HepG2 (cell line): ENCODE measurements around the gene NBL1. TPM values are rescaled to one million over a fixed set of nuclear protein-coding genes. Genes with fewer than 3 reads are reported as not detected.

Source experiments
- ATAC-seq: fragments of 200-7000 bp; cut with Tn5 transposase; 3 replicates; pipeline ENCODE4 v1.9.1; 2020; ENCODE audit warnings: mild to moderate bottlenecking, moderate library complexity
- BruUV-seq: library from RNA; stranded (reverse); fragments of 400-500 nt; replicated peaks from 2 replicates; lab custom pipeline; 2021; lab: Mats Ljungman, UMichigan
- CTCF ChIA-PET: fragments of 300-600 bp; formaldehyde crosslinking; extraction: SDS; loops from one replicate; lab custom pipeline; 2021; ENCODE audit warnings: low total read pairs, inconsistent platforms, low intra/inter-chr PET ratio; lab: Yijun Ruan, JAX
- POLR2A ChIA-PET: fragments of 350-600 bp; sonication (Branson Sonifier 250); formaldehyde crosslinking; loops from one replicate; lab custom pipeline; 2020; ENCODE audit warnings: antibody characterized with exemption, inconsistent platforms; lab: Yijun Ruan, JAX
- DNase-seq: peaks from one replicate; pipeline ENCODE4 v3.0.0-alpha.2; 2015; ENCODE audit warnings: low spot score
- FAIRE-seq: peaks from 3 replicates; lab custom pipeline; 2011; peaks lifted over from hg19 to GRCh38; lab: Jason Lieb, UNC
- H2AFZ ChIP-seq: one replicate; pipeline ENCODE4 v1.6.1; 2011; ENCODE audit warnings: low read length, inconsistent platforms
- H3K27ac ChIP-seq: fragments of 300-600 bp; 3 replicates; pipeline ENCODE4 v1.8.0; 2011; ENCODE audit warnings: mixed run types, mild to moderate bottlenecking, mixed read lengths, low read length, inconsistent platforms; ENCODE audit not compliant: insufficient read depth; ENCODE audit errors: extremely low read length
- H3K27me3 ChIP-seq, 2 experiments: fragments of 200-600 bp in 1 of 2; 2 replicates in 1 of 2; 3 replicates in 1 of 2; pipeline versions ENCODE4 v1.6.0 to v1.8.0; 2011; ENCODE audit warnings: low read length in 2 of 2, mild to moderate bottlenecking in 2 of 2, moderate library complexity in 2 of 2, inconsistent platforms in 1 of 2; ENCODE audit not compliant: insufficient read depth in 2 of 2, control insufficient read depth in 1 of 2
- H3K36me3 ChIP-seq, 2 experiments: fragments of 200-600 bp in 1 of 2; replicated peaks in 1 of 2; 2 replicates in 1 of 2; 3 replicates in 1 of 2; pipeline versions ENCODE4 v1.5.1 to v1.8.0; 2011; ENCODE audit warnings: low read length in 2 of 2, inconsistent platforms in 1 of 2; ENCODE audit not compliant: insufficient read depth in 2 of 2, control insufficient read depth in 1 of 2
- H3K4me1 ChIP-seq: 2 replicates; pipeline ENCODE4 v1.5.1; 2012; ENCODE audit warnings: low read length, inconsistent platforms; ENCODE audit not compliant: insufficient read depth
- H3K4me2 ChIP-seq: 2 replicates; pipeline ENCODE4 v1.6.0; 2011; ENCODE audit warnings: low read depth, low read length, inconsistent platforms
- H3K4me3 ChIP-seq, 3 experiments: fragments of 200-600 bp in 1 of 3; sonication (generic), shearing (Covaris generic) in 1 of 3; replicated peaks in 1 of 3; 2 replicates each; pipeline ENCODE4 v1.5.1; 2011 to 2016; ENCODE audit warnings: low read length in 3 of 3, inconsistent platforms in 2 of 3, low read depth in 2 of 3, mild to moderate bottlenecking in 2 of 3, control low read depth in 1 of 3, mixed read lengths in 1 of 3; ENCODE audit not compliant: insufficient read depth in 1 of 3
- H3K79me2 ChIP-seq: one replicate; pipeline ENCODE4 v1.6.1; 2011; ENCODE audit warnings: low read length, inconsistent platforms; ENCODE audit not compliant: insufficient read depth
- H3K9ac ChIP-seq: 2 replicates; pipeline ENCODE4 v1.6.0; 2011; ENCODE audit warnings: mild to moderate bottlenecking, low read depth, low read length, inconsistent platforms; ENCODE audit not compliant: insufficient read depth
- H3K9me3 ChIP-seq: 2 replicates; pipeline ENCODE4 v1.5.1; 2012; ENCODE audit warnings: mild to moderate bottlenecking, low read length
- H4K20me1 ChIP-seq: 2 replicates; pipeline ENCODE4 v1.6.0; 2011; ENCODE audit warnings: inconsistent platforms, mild to moderate bottlenecking, low read length, moderate library complexity; ENCODE audit not compliant: insufficient read depth
- ELF1 ChIP-seq: sonication (generic); formaldehyde crosslinking; IDR thresholded peaks from 2 replicates; pipeline ENCODE4 v1.4.0; 2020; ENCODE audit warnings: missing genetic modification reagents
- HOXA5 ChIP-seq: sonication (generic); formaldehyde crosslinking; IDR thresholded peaks from 2 replicates; pipeline ENCODE4 v1.4.0; 2020; ENCODE audit warnings: missing genetic modification reagents
- IKZF4 ChIP-seq: sonication (generic); formaldehyde crosslinking; IDR thresholded peaks from 2 replicates; pipeline ENCODE4 v1.5.1; 2020; ENCODE audit warnings: borderline replicate concordance, mild to moderate bottlenecking, low read depth, missing genetic modification reagents; ENCODE audit errors: not compliant biosample characterization
- KAT8 ChIP-seq: IDR thresholded peaks from 2 replicates; pipeline ENCODE4 v1.6.1; 2016; ENCODE audit warnings: missing genetic modification reagents, missing compliant biosample characterization
- MAFF ChIP-seq: IDR thresholded peaks from 2 replicates; pipeline ENCODE4 v1.6.1; 2011; ENCODE audit warnings: low read depth, low read length, improper control_type of control experiment
- NFIB ChIP-seq: sonication (generic); formaldehyde crosslinking; IDR thresholded peaks from 2 replicates; pipeline ENCODE4 v1.9.0; 2021; ENCODE audit warnings: missing genetic modification reagents, mild to moderate bottlenecking, borderline replicate concordance
- SIX4 ChIP-seq: sonication (generic); formaldehyde crosslinking; IDR thresholded peaks from 2 replicates; pipeline ENCODE4 v1.4.0; 2020; ENCODE audit warnings: missing genetic modification reagents
- ZBTB1 ChIP-seq: sonication (generic); formaldehyde crosslinking; IDR thresholded peaks from 2 replicates; pipeline ENCODE4 v1.4.0; 2020; ENCODE audit warnings: missing genetic modification reagents, borderline replicate concordance
- ZNF326 ChIP-seq: sonication (generic); formaldehyde crosslinking; IDR thresholded peaks from 2 replicates; pipeline ENCODE4 v1.4.0; 2020; ENCODE audit warnings: missing genetic modification reagents, borderline replicate concordance
- ZNF451 ChIP-seq: sonication (generic); formaldehyde crosslinking; IDR thresholded peaks from 2 replicates; pipeline ENCODE4 v1.5.0; 2020; ENCODE audit warnings: mild to moderate bottlenecking, missing genetic modification reagents
- ZNF607 ChIP-seq: sonication (generic); formaldehyde crosslinking; IDR thresholded peaks from 2 replicates; pipeline ENCODE4 v1.5.1; 2020; ENCODE audit warnings: missing genetic modification reagents, mild to moderate bottlenecking, borderline replicate concordance
- ZNF800 ChIP-seq: sonication (generic); formaldehyde crosslinking; IDR thresholded peaks from 2 replicates; pipeline ENCODE4 v1.4.0; 2020; ENCODE audit warnings: missing genetic modification reagents
- WGBS: methylation state at CpG from one replicate; pipeline ENCODE4 v1.1.6; 2017; ENCODE audit warnings: low lambda C conversion rate; 5-methylcytosine and 5-hydroxymethylcytosine counted together
- in situ Hi-C: cut with HindIII; loops from 2 replicates; pipeline ENCODE4 v1.10.0; 2017; ENCODE audit warnings: low pct_unique_long_range_greater_than_20kb; ENCODE audit not compliant: extremely low pct_ligation_motif_present
- intact Hi-C: fragments of 100-400 bp; cut with micrococcal nuclease; formaldehyde crosslinking; loops from one replicate; pipeline ENCODE4 v1.10.0; 2022; ENCODE audit not compliant: unreplicated experiment
- polyA plus RNA-seq, 8 experiments: library from polyadenylated mRNA; depleted of rRNA in 3 of 8; stranded (reverse) in 7 of 8; unstranded in 1 of 8; fragments of >200 nt; fragmentation: Illumina TruSeq in 4 of 8; extraction: Trizol in 4 of 8; gene quantifications; 2 replicates each; pipeline versions ENCODE4 v1.2.1 to v1.2.3, GENCODE V29; 2011 to 2016; ENCODE audit warnings: low read depth in 4 of 8, missing spikeins in 1 of 8, mixed read lengths in 1 of 8; ENCODE audit not compliant: insufficient read depth in 1 of 8
- total RNA-seq, 5 experiments: library from RNA; depleted of rRNA; stranded (reverse); fragments of >200 nt; fragmentation: Illumina TruSeq; extraction: Trizol; gene quantifications; 2 replicates each; pipeline ENCODE4 v1.2.3, GENCODE V29; 2016; ENCODE audit warnings: low read depth in 1 of 5
- TF ChIP-seq, protein P1 (sequence below): IDR thresholded peaks from 2 replicates; pipeline ENCODE4 v1.6.1; 2016; ENCODE audit warnings: control low read depth
- TF ChIP-seq, protein P2 (sequence below): sonication (generic); formaldehyde crosslinking; IDR thresholded peaks from 2 replicates; pipeline ENCODE4 v1.5.0; 2020; ENCODE audit warnings: missing genetic modification reagents

Gene NBL1
- total and polyA plus RNA-seq, 2 of the 13 experiments (the other 11 are each of a cell fraction or from before 2014, with no cell fraction given), result 2.7 to 13.8 TPM

- ChIA-PET CTCF (no interaction called here), POLR2A (no interaction called here)
- no peaks in the 10 kb centered on the region for H3K79me2 ChIP-seq
- no TSS peak for BruUV-seq
- no peaks in the 10 kb centered on the region for H3K9me3 ChIP-seq
- TF ChIP-seq, protein P1, sequence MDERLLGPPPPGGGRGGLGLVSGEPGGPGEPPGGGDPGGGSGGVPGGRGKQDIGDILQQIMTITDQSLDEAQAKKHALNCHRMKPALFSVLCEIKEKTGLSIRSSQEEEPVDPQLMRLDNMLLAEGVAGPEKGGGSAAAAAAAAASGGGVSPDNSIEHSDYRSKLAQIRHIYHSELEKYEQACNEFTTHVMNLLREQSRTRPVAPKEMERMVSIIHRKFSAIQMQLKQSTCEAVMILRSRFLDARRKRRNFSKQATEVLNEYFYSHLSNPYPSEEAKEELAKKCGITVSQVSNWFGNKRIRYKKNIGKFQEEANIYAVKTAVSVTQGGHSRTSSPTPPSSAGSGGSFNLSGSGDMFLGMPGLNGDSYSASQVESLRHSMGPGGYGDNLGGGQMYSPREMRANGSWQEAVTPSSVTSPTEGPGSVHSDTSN, result no peak
- TF ChIP-seq SIX4 (CRISPR knock-in tag) (no peak), ZNF800 (CRISPR knock-in tag) (no peak), ZNF451 (CRISPR knock-in tag) (no peak), ZBTB1 (no peak), ZNF607 (CRISPR knock-in tag) (no peak), MAFF (no peak), NFIB (no peak), ZNF326 (CRISPR knock-in tag) (no peak), IKZF4 (CRISPR knock-in tag) (no peak), KAT8 (CRISPR knock-in tag) (no peak), HOXA5 (CRISPR knock-in tag) (no peak), ELF1 (no peak)
- TF ChIP-seq, protein P2, sequence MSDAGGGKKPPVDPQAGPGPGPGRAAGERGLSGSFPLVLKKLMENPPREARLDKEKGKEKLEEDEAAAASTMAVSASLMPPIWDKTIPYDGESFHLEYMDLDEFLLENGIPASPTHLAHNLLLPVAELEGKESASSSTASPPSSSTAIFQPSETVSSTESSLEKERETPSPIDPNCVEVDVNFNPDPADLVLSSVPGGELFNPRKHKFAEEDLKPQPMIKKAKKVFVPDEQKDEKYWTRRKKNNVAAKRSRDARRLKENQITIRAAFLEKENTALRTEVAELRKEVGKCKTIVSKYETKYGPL (CRISPR knock-in tag), result no peak
- peaks cover 4% of the 10 kb centered on the region; the same call in 1 of the 2 replicates for H4K20me1 ChIP-seq
- H3K27me3 ChIP-seq, result no peaks in the 10 kb centered on the region; a peak in 1 of 5 replicates
- H3K9ac ChIP-seq, result no peak overlapping the region
- 50% methylated on average over 2 of the region's 11 CpGs for WGBS
- H2AFZ ChIP-seq, result no peak overlapping the region
- no peaks in the 10 kb centered on the region for H3K36me3 ChIP-seq
- DNase-seq, result no peak
- H3K27ac ChIP-seq, result no peak overlapping the region
- ATAC-seq, result no peak
- intact Hi-C loops (no loop called here), in situ Hi-C loops (no loop called here)
- H3K4me2 ChIP-seq, result no peak overlapping the region
- H3K4me3 ChIP-seq, result no peak overlapping the region
- no peak for FAIRE-seq
- no peaks in the 10 kb centered on the region for H3K4me1 ChIP-seq
These were observed 34.4 kb downstream of the NBL1 start for GRCh38 chr1:19678493-19678892.
